CD8-positive, alpha-beta memory T cell (primary cell): ENCODE data around the gene FYB2. TPM values are rescaled to one million over a fixed set of nuclear protein-coding genes. Genes with fewer than 3 reads are reported as not detected.

Experiments
- CTCF ChIA-PET: fragments of 350-600 bp; sonication (Branson Sonifier 250); formaldehyde crosslinking; loops from one replicate; lab custom pipeline; 2021; ENCODE audit warnings: antibody characterized with exemption; lab: Charles Lee
- POLR2A ChIA-PET: fragments of 350-600 bp; sonication (Branson Sonifier 250); formaldehyde crosslinking; loops from one replicate; lab custom pipeline; 2021; ENCODE audit warnings: antibody characterized with exemption; lab: Charles Lee
- DNase-seq, 5 donors: peaks; one replicate each; pipeline versions ENCODE4 v3.0.0 to v3.0.0-alpha.2; 2020 to 2022; ENCODE audit warnings: mixed read lengths in 1 of 5
- H3K27ac ChIP-seq: one replicate; pipeline ENCODE4 v1.7.0; 2013; ENCODE audit warnings: low read depth, mild to moderate bottlenecking, low read length, moderate library complexity
- H3K27me3 ChIP-seq: 2 replicates; pipeline ENCODE4 v1.7.0; 2013; ENCODE audit warnings: low read length, mild to moderate bottlenecking; ENCODE audit not compliant: insufficient read depth, poor library complexity, severe bottlenecking
- H3K36me3 ChIP-seq: 2 replicates; pipeline ENCODE4 v1.7.0; 2013; ENCODE audit warnings: mild to moderate bottlenecking, low read length, moderate library complexity; ENCODE audit not compliant: insufficient read depth
- H3K4me1 ChIP-seq: 2 replicates; pipeline ENCODE4 v1.7.0; 2013; ENCODE audit warnings: mild to moderate bottlenecking, low read length, moderate library complexity; ENCODE audit not compliant: insufficient read depth
- H3K4me3 ChIP-seq: 2 replicates; pipeline ENCODE4 v1.7.0; 2013; ENCODE audit warnings: mild to moderate bottlenecking, low read length
- H3K9me3 ChIP-seq: 2 replicates; pipeline ENCODE4 v1.7.0; 2013; ENCODE audit warnings: mild to moderate bottlenecking, low read length
- H3K27ac Mint-ChIP-seq, 8 donors: one replicate each; pipeline ENCODE4 v1.8.0; 2020 to 2021; ENCODE audit warnings: mixed read lengths in 8 of 8, mild to moderate bottlenecking in 6 of 8, inconsistent platforms in 3 of 8, moderate library complexity in 3 of 8
- H3K27me3 Mint-ChIP-seq, 2 donors: one replicate each; pipeline ENCODE4 v1.8.0; 2020 to 2021; ENCODE audit warnings: mixed read lengths in 2 of 2, mild to moderate bottlenecking in 1 of 2, moderate library complexity in 1 of 2
- H3K36me3 Mint-ChIP-seq, 3 donors: one replicate each; pipeline ENCODE4 v1.8.0; 2020 to 2021; ENCODE audit warnings: mixed read lengths in 3 of 3, inconsistent platforms in 1 of 3, mild to moderate bottlenecking in 1 of 3
- H3K4me1 Mint-ChIP-seq, 3 donors: one replicate each; pipeline ENCODE4 v1.8.0; 2020 to 2021; ENCODE audit warnings: mixed read lengths in 3 of 3, inconsistent platforms in 1 of 3, mild to moderate bottlenecking in 1 of 3
- H3K4me3 Mint-ChIP-seq, 7 donors: one replicate each; pipeline ENCODE4 v1.8.0; 2020 to 2021; ENCODE audit warnings: mixed read lengths in 7 of 7, mild to moderate bottlenecking in 6 of 7, moderate library complexity in 4 of 7, inconsistent platforms in 2 of 7
- H3K9me3 Mint-ChIP-seq, 5 donors: one replicate each; pipeline ENCODE4 v1.8.0; 2020 to 2022; ENCODE audit warnings: mixed read lengths in 5 of 5, mild to moderate bottlenecking in 3 of 5, moderate library complexity in 2 of 5, inconsistent platforms in 1 of 5
- polyA plus RNA-seq: library from polyadenylated mRNA; unstranded; fragments of 300-500 nt; fragmentation: Illumina TruSeq; gene quantifications from one replicate; pipeline ENCODE4 v1.2.3, GENCODE V29; 2021
- total RNA-seq, 2 experiments: library from RNA; stranded (reverse); gene quantifications; one replicate each; pipeline ENCODE4 v1.2.3, GENCODE V29; 2021

Gene FYB2
- total and polyA plus RNA-seq, 3 experiments from 2014 or later: not detected

DNA sequence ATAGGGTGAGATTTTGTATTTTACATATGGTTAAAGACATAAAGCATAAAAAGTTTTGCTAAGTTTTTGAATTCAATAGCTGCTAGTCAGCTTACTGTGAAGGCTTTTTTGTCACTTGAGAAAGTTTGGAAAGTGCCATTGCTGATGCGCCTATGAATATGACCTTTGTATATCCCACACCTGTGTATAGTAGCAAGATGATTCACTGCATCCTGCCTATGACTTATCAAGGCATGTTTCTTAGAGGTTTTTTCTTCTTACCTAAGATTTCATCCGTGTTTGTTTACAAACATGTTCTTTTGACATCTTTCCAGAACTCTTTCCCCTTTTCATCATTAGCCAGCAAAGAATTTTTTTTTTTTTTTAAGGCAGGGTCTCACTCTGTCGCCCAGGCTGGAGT lies 122.5 kb downstream of the FYB2 start:
- ChIA-PET CTCF (no interaction called here), POLR2A (no interaction called here)
- no peak overlapping the region for H3K27ac Mint-ChIP-seq
- H3K4me3 Mint-ChIP-seq: no peak overlapping the region
- Histone ChIP-seq H3K9me3 (no peaks in the 10 kb centered on the region), H3K27ac (no peak overlapping the region), H3K4me3 (no peak overlapping the region), H3K4me1 (no peaks in the 10 kb centered on the region), H3K36me3 (no peaks in the 10 kb centered on the region), H3K27me3 (no peaks in the 10 kb centered on the region)
- peaks cover 0 to 3% of the 10 kb centered on the region in 2 donors for H3K27me3 Mint-ChIP-seq
- peaks cover 0 to 6% (median 2%) of the 10 kb centered on the region in 5 donors for H3K9me3 Mint-ChIP-seq
- no peak for DNase-seq
- H3K36me3 Mint-ChIP-seq: no peaks in the 10 kb centered on the region
- H3K4me1 Mint-ChIP-seq: no peaks in the 10 kb centered on the region

DNA sequence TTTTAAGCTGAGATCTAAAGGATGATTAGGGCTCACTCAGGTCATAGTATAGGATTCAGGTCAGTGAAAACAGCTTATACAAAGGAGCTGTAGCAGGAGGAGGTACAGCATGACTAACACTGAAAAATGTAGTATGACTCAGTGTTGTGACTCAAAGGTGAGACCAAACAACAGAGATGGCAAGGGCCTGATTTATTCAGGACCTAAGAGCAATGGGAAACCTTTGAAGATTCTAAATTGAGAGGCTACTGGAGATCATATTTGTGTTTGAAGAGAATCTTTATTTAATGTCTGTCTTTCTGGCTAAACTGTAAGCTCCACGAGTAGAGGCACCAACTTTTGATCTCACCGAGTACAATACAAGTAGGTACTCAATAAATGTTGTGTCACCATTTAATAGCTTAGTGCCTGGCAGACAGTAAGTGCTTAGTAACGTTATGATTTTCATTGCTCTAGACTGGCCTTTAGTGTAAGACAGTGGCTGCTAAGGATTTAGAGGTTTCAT lies 130.6 kb downstream of the FYB2 start:
- no peaks in the 10 kb centered on the region for H3K9me3 Mint-ChIP-seq
- H3K4me3 Mint-ChIP-seq: no peak overlapping the region
- POLR2A ChIA-PET: no interaction called here
- H3K27me3 ChIP-seq: no peaks in the 10 kb centered on the region
- CTCF ChIA-PET: no interaction called here
- no peak for DNase-seq
- no peak overlapping the region for H3K4me3 ChIP-seq
- no peaks in the 10 kb centered on the region for H3K27me3 Mint-ChIP-seq
- H3K4me1 ChIP-seq: no peaks in the 10 kb centered on the region
- H3K27ac Mint-ChIP-seq: no peak overlapping the region
- no peaks in the 10 kb centered on the region for H3K36me3 ChIP-seq
- no peaks in the 10 kb centered on the region for H3K4me1 Mint-ChIP-seq
- H3K36me3 Mint-ChIP-seq: no peaks in the 10 kb centered on the region
- H3K27ac ChIP-seq: no peak overlapping the region
- no peaks in the 10 kb centered on the region for H3K9me3 ChIP-seq

DNA sequence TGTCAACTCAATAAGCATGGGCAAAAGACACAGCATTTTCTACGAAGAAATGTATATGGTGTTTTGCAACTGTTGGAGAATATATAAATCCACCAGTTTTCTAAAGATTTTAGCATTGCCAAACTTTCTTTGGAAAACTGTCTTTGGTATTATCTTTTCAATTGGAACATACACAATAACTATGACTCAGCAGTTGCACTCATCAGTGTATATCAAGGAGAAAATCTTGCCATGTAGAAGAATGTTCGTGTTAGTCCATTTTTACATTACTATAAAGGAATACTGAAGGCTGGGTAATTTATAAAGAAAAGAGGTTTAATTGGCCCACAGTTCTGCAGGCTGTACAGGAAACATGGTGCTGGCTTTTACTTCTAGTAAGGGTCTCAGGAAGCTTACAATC lies 133.0 kb downstream of the FYB2 start:
- Mint-ChIP-seq H3K36me3 (no peaks in the 10 kb centered on the region), H3K9me3 (no peaks in the 10 kb centered on the region), H3K4me3 (no peak overlapping the region), H3K4me1 (no peaks in the 10 kb centered on the region), H3K27ac (no peak overlapping the region), H3K27me3 (no peaks in the 10 kb centered on the region)
- H3K9me3 ChIP-seq: no peaks in the 10 kb centered on the region
- H3K36me3 ChIP-seq: no peaks in the 10 kb centered on the region
- POLR2A ChIA-PET: no interaction called here
- no peak overlapping the region for H3K27ac ChIP-seq
- no peak overlapping the region for H3K4me3 ChIP-seq
- DNase-seq: no peak
- H3K4me1 ChIP-seq: no peaks in the 10 kb centered on the region
- CTCF ChIA-PET: no interaction called here
- no peaks in the 10 kb centered on the region for H3K27me3 ChIP-seq

DNA sequence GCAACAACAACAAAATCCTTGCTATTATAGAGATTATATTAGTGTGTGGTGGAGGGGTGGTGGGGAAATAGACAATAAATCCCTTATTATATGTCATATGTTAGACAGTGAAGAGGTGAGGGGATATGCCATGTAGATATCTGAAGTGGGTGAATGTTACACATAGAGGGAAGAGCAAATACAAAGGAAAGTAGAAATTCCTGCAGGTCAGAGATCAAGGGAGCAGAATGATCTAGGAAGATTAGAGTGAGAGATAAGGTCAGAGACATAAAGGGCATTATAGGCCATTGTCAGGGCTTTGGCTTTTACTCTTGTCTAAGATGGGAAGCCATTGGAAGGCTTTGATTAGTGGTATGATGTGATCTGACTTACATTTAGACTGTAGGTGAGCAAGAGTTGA lies 135.6 kb downstream of the FYB2 start:
- Mint-ChIP-seq H3K36me3 (no peaks in the 10 kb centered on the region), H3K4me1 (no peaks in the 10 kb centered on the region), H3K4me3 (no peak overlapping the region), H3K27ac (no peak overlapping the region), H3K9me3 (peaks cover 0 to 5% (median 3%) of the 10 kb centered on the region in 5 donors), H3K27me3 (no peaks in the 10 kb centered on the region)
- no peaks in the 10 kb centered on the region for H3K4me1 ChIP-seq
- ChIA-PET POLR2A (no interaction called here), CTCF (no interaction called here)
- H3K9me3 ChIP-seq: no peaks in the 10 kb centered on the region
- H3K36me3 ChIP-seq: no peaks in the 10 kb centered on the region
- H3K4me3 ChIP-seq: no peak overlapping the region
- no peak overlapping the region for H3K27ac ChIP-seq
- H3K27me3 ChIP-seq: no peaks in the 10 kb centered on the region
- DNase-seq: no peak

DNA sequence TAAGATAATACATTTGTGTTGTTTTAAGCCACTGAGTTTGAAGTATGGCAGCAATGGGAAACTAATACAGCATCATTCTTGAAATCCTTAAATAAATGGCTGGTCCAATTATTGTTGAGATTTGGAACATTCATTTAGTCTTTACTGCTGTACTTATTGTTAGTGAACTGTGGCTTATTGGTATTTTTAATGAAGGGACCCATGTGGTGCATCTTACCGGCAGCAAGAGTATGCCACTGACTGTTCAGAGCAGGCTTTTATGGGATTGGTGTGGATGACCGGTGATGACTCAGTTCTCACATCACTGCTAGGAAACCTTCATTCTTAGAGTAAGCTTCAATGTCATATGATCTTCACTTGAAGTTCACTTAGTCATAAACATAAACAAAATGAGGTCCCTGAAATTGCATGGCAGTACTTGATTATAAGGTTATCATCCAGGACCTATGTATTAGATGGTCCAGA lies 142.6 kb downstream of the FYB2 start:
- Histone ChIP-seq H3K4me1 (no peaks in the 10 kb centered on the region), H3K4me3 (no peak overlapping the region), H3K9me3 (no peaks in the 10 kb centered on the region), H3K27me3 (no peaks in the 10 kb centered on the region), H3K27ac (no peak overlapping the region), H3K36me3 (no peaks in the 10 kb centered on the region)
- Mint-ChIP-seq H3K27me3 (no peaks in the 10 kb centered on the region), H3K4me3 (no peak overlapping the region), H3K9me3 (peaks cover 0 to 8% (median 4%) of the 10 kb centered on the region in 5 donors), H3K4me1 (no peaks in the 10 kb centered on the region), H3K27ac (no peak overlapping the region), H3K36me3 (no peaks in the 10 kb centered on the region)
- POLR2A ChIA-PET: no interaction called here
- CTCF ChIA-PET: no interaction called here
- DNase-seq: no peak

DNA sequence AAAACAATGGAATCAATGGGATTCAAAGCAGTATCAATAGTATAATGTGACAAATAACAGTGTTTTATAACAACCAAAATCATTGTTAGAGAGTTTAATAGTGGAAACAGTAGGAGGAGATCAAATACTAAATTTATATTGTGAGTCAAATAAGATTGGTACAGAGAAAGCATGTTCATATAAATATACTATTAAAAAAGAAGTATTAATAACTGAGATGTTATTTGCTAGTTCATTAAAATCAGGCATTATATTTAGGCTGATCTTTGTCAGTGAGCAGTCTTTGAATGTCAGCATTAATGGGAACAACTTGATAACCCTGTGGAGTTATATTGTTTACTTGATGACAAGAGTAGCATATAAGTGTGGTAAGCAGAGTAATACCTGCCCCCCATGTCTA lies 143.4 kb downstream of the FYB2 start:
- ChIA-PET POLR2A (no interaction called here), CTCF (no interaction called here)
- no peak overlapping the region for H3K27ac Mint-ChIP-seq

DNA sequence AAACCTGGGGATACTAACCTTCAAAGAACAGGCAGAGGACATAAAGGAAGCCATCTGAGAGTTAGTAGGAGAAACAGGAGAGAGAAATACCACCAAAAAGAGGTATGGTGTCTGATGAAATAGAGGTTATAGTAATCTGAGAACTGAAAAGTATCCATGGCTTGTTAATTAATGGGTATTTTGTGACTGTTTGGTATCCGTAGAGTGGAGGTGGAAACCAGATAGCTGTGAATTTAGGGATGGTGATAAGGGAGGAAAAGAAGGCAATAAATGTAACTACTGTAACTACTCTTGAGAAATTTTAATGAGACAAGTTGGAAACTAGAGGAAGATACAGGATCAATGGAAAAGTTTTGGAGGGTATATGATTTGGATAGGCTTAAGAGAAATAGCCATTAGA lies 146.6 kb downstream of the FYB2 start:
- DNase-seq: no peak
- Histone ChIP-seq H3K9me3 (no peaks in the 10 kb centered on the region), H3K4me1 (no peaks in the 10 kb centered on the region), H3K27me3 (no peaks in the 10 kb centered on the region), H3K27ac (no peak overlapping the region), H3K4me3 (no peak overlapping the region), H3K36me3 (no peaks in the 10 kb centered on the region)
- peaks cover 0 to 4% of the 10 kb centered on the region in 2 donors for H3K27me3 Mint-ChIP-seq
- no peak overlapping the region for H3K4me3 Mint-ChIP-seq
- no peaks in the 10 kb centered on the region for H3K36me3 Mint-ChIP-seq
- peaks cover 0 to 5% (median 0%) of the 10 kb centered on the region in 5 donors for H3K9me3 Mint-ChIP-seq
- ChIA-PET POLR2A (no interaction called here), CTCF (no interaction called here)
- no peaks in the 10 kb centered on the region for H3K4me1 Mint-ChIP-seq
- H3K27ac Mint-ChIP-seq: no peak overlapping the region

More for the DNA sequence above, 143.4 kb downstream of the FYB2 start:
- H3K4me3 Mint-ChIP-seq: no peak overlapping the region
- no peaks in the 10 kb centered on the region for H3K9me3 ChIP-seq
- DNase-seq: no peak
- no peaks in the 10 kb centered on the region for H3K27me3 ChIP-seq
- no peaks in the 10 kb centered on the region for H3K36me3 ChIP-seq
- no peaks in the 10 kb centered on the region for H3K36me3 Mint-ChIP-seq
- H3K4me1 ChIP-seq: no peaks in the 10 kb centered on the region
- peaks cover 0 to 8% (median 4%) of the 10 kb centered on the region in 5 donors for H3K9me3 Mint-ChIP-seq
- no peaks in the 10 kb centered on the region for H3K4me1 Mint-ChIP-seq
- H3K27me3 Mint-ChIP-seq: no peaks in the 10 kb centered on the region
- H3K27ac ChIP-seq: no peak overlapping the region
- no peak overlapping the region for H3K4me3 ChIP-seq

DNA sequence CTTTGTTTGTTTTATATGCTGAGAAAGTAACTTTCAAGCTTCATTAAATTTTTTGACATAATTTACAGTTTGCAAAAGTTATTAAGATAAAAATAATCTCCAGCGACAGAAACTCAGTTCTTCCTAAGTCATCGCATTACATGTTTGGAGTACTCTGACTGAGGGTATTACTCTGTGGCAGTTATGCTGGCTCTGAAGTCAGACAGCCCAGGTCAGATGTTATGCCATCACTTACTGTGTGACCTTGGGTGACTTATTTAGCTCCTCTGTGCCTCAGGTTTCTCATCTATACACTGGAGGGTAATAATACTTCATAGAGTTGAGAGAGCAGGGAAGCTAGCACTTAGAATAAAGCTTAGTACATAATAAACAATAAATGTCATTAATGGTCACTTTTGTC lies 147.7 kb downstream of the FYB2 start:
- Histone ChIP-seq H3K4me3 (no peak overlapping the region), H3K9me3 (no peaks in the 10 kb centered on the region), H3K4me1 (no peaks in the 10 kb centered on the region), H3K36me3 (no peaks in the 10 kb centered on the region), H3K27me3 (no peaks in the 10 kb centered on the region), H3K27ac (no peak overlapping the region)
- H3K4me3 Mint-ChIP-seq: no peak overlapping the region
- H3K4me1 Mint-ChIP-seq: no peaks in the 10 kb centered on the region
- H3K27me3 Mint-ChIP-seq: peaks cover 0 to 4% of the 10 kb centered on the region in 2 donors
- H3K9me3 Mint-ChIP-seq: peaks cover 0 to 5% (median 0%) of the 10 kb centered on the region in 5 donors
- H3K27ac Mint-ChIP-seq: no peak overlapping the region
- ChIA-PET CTCF (no interaction called here), POLR2A (no interaction called here)
- DNase-seq: no peak
- no peaks in the 10 kb centered on the region for H3K36me3 Mint-ChIP-seq
